HG02798 (cell line): Measurements from ENCODE around the gene ALDH1L1.
"Not testable (repeated sequence)": the region's sequence is repeated elsewhere in the genome, so short reads cannot be mapped to it uniquely, and the experiment has no call there.

Source experiments
- ATAC-seq: cut with Tn5 transposase; IDR thresholded peaks from one replicate; pipeline ENCODE4 v1.9.1; 2021; ENCODE audit warnings: mild to moderate bottlenecking; ENCODE audit not compliant: unreplicated experiment, poor library complexity

Gene ALDH1L1

GRCh38 chr3:126108676-126109050 lies 71.7 kb downstream of the ALDH1L1 start:
- no peak for ATAC-seq

- ATAC-seq, result no peak
Measured at GRCh38 chr3:126107957-126108675, 72.3 kb downstream of the ALDH1L1 start.

- no peak for ATAC-seq
Measured at GRCh38 chr3:126107203-126107939, 73.0 kb downstream of the ALDH1L1 start.

GRCh38 chr3:126106336-126107202 lies 73.8 kb downstream of the ALDH1L1 start:
- ATAC-seq, result no peak

- no peak for ATAC-seq
Measured at GRCh38 chr3:126105691-126106187, 74.6 kb downstream of the ALDH1L1 start.

- ATAC-seq, result no peak
Measured at GRCh38 chr3:126104742-126105605, 75.4 kb downstream of the ALDH1L1 start.

GRCh38 chr3:126104028-126104635 lies 76.3 kb downstream of the ALDH1L1 start:
- no peak for ATAC-seq

- ATAC-seq, result no peak
Measured at GRCh38 chr3:126103121-126104027, 77.0 kb downstream of the ALDH1L1 start.

GRCh38 chr3:126102530-126102951 lies 77.8 kb downstream of the ALDH1L1 start:
- ATAC-seq, result no peak

GRCh38 chr3:126102011-126102410 lies 78.4 kb downstream of the ALDH1L1 start:
- ATAC-seq, result no peak

GRCh38 chr3:126101521-126101982 lies 78.8 kb downstream of the ALDH1L1 start:
- ATAC-seq, result no peak

- no peak for ATAC-seq
Measured at GRCh38 chr3:126100634-126101301, 79.6 kb downstream of the ALDH1L1 start.

GRCh38 chr3:126100269-126100633 lies 80.1 kb downstream of the ALDH1L1 start:
- ATAC-seq, result no peak

- ATAC-seq, result no peak
Measured at GRCh38 chr3:126098391-126098858, 82.0 kb downstream of the ALDH1L1 start.

- ATAC-seq, result no peak
Measured at GRCh38 chr3:126097801-126098200, 82.6 kb downstream of the ALDH1L1 start.

GRCh38 chr3:126096274-126096673 lies 84.1 kb downstream of the ALDH1L1 start:
- not testable (repeated sequence) for ATAC-seq

- ATAC-seq, result not testable (repeated sequence)
Measured at GRCh38 chr3:126092128-126092527, 88.3 kb downstream of the ALDH1L1 start.
